Activated CD4-positive, CD25-positive, alpha-beta regulatory T cell treated with anti-CD3 and anti-CD28 coated beads, Interleukin-2, amount 50 U/mL, for 72 hours (primary cell): ENCODE measurements around the gene HOXD4.

ENCODE experiments used
- DNase-seq: peaks from one replicate; pipeline ENCODE4 v3.0.0; 2021

The HOXD4 gene

GRCh38 chr2:176145085-176145969, 6.0 kb upstream of the HOXD4 start:
- no peak for DNase-seq

- DNase-seq = no peak
These were observed 5.2 kb upstream of the HOXD4 start for GRCh38 chr2:176146101-176146500.

GRCh38 chr2:176146645-176147044, 4.7 kb upstream of the HOXD4 start:
- DNase-seq = no peak

GRCh38 chr2:176147210-176147799, 4.0 kb upstream of the HOXD4 start:
- DNase-seq = no peak

GRCh38 chr2:176147800-176148496, 3.4 kb upstream of the HOXD4 start:
- DNase-seq = no peak

- no peak for DNase-seq
These were observed 2.5 kb upstream of the HOXD4 start for GRCh38 chr2:176148751-176149421.

- DNase-seq = no peak
These were observed 1.8 kb upstream of the HOXD4 start for GRCh38 chr2:176149481-176149938.

GRCh38 chr2:176149939-176150583, 1.3 kb upstream of the HOXD4 start:
- no peak for DNase-seq

GRCh38 chr2:176150584-176151441, 537 bp upstream of the HOXD4 start:
- DNase-seq = no peak

- DNase-seq = no peak
These were observed 1.2 kb downstream of the HOXD4 start for GRCh38 chr2:176152350-176153181.

GRCh38 chr2:176154576-176155252, 3.4 kb downstream of the HOXD4 start:
- DNase-seq = no peak

- no peak for DNase-seq
These were observed 4.2 kb downstream of the HOXD4 start for GRCh38 chr2:176155356-176156044.

- no peak for DNase-seq
These were observed 5.0 kb downstream of the HOXD4 start for GRCh38 chr2:176156301-176156806.

GRCh38 chr2:176156807-176157498, 5.6 kb downstream of the HOXD4 start, which contains the start of gene HOXD3:
HOXD3 (plus strand) TSS chr2:176157307; CDS start chr2:176169115, 11,808 bp downstream.
- no peak for DNase-seq

GRCh38 chr2:176157499-176158185, 6.3 kb downstream of the HOXD4 start:
- no peak for DNase-seq

GRCh38 chr2:176158186-176158591, 6.8 kb downstream of the HOXD4 start:
- no peak for DNase-seq

- no peak for DNase-seq
These were observed 7.7 kb downstream of the HOXD4 start for GRCh38 chr2:176158855-176159662.
